ENCODE measurements around the gene BAMBI. TPM values are rescaled to one million over a fixed set of nuclear protein-coding genes. Genes with fewer than 3 reads are reported as not detected.
"Not testable (repeated sequence)": the region's sequence is repeated elsewhere in the genome, so short reads cannot be mapped to it uniquely, and the experiment has no call there.

BAMBI gene
- total and polyA plus RNA-seq, 10 of the 15 experiments (the other 5 are each of a cell fraction or from before 2014, with no cell fraction given): 0.03 to 0.18 (median 0.09) TPM; not detected in 6

- TF ChIP-seq ZBTB4 (CRISPR knock-in tag; IDR thresholded peaks at IDR 0.05): no peak
- TF ChIP-seq RAD51 (IDR thresholded peaks at IDR 0.05): no peak
- TF ChIP-seq HDAC6 (IDR thresholded peaks at IDR 0.05; ENCODE audit: unreplicated experiment): no peak
- no peak for TF ChIP-seq SIX5 (IDR thresholded peaks at IDR 0.05; ENCODE audit: low read depth, low read length, severe bottlenecking)
Observed at GRCh38 chr10:28652703-28653102, 24.6 kb upstream of the BAMBI start (continued).

DNA sequence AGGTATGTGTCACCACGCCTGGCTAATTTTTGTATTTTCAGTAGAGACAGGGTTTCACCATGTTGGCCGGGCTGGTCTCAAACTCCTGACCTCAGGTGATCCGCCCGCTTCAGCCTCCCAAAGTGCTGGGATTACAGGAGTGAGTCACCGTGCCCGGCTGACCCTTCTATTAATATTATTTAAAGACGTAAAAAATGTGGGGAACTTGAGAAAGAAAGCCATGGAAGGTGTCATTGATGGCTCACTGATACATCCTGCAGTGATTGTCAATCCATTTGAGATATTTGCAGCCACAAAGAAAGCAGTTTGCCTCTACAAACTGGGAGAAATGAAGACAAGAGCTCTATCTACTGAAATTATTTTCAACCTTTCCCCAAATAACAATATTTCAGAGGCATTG is 18.5 kb upstream of the BAMBI start:
- RAD21 ChIA-PET (ENCODE audit: unreplicated experiment); H3K36me3 ChIP-seq (ENCODE audit: control insufficient read depth in 2 of 2, insufficient read depth in 2 of 2, low read length in 1 of 2); FAIRE-seq; BruUV-seq (replicated peaks); DNase-seq (ENCODE audit: low read depth, low spot score); H3K9ac ChIP-seq (ENCODE audit: control insufficient read depth, insufficient read depth, low read length); ATAC-seq; H3K79me2 ChIP-seq (ENCODE audit: control insufficient read depth, insufficient read depth, low read length); H3K27ac ChIP-seq (ENCODE audit: control insufficient read depth, insufficient read depth); intact Hi-C loops (cut with micrococcal nuclease; ENCODE audit: unreplicated experiment); H4K20me1 ChIP-seq (ENCODE audit: control insufficient read depth, insufficient read depth); H3K27me3 ChIP-seq (replicated peaks in 1 of 2; ENCODE audit: control insufficient read depth in 2 of 2, insufficient read depth in 2 of 2, low read length in 1 of 2); H3K4me2 ChIP-seq (ENCODE audit: control insufficient read depth, insufficient read depth); H2AFZ ChIP-seq (ENCODE audit: control insufficient read depth, low read depth, low read length); CTCF ChIA-PET; in situ Hi-C loops (cut with MboI); H3K9me3 ChIP-seq (replicated peaks; ENCODE audit: control insufficient read depth, insufficient read depth, low read length); H3K4me1 ChIP-seq (ENCODE audit: control insufficient read depth, insufficient read depth, low read length); H3K4me3 ChIP-seq: not testable (repeated sequence)
- 28% methylated on average over 7 of the region's 7 CpGs for WGBS (ENCODE audit: insufficient coverage, insufficient replicate concordance, low lambda C conversion rate, missing lambda C conversion rate)
- POLR2A ChIA-PET: interaction anchor here (0.7 kb wide), 1 partner anchor 392 kb away, joined by 3 read pairs; no protein-coding TSS in a partner anchor
- SMC1A ChIA-PET (ENCODE audit: uncharacterized antibody, unreplicated experiment): interaction anchor here (0.6 kb wide), 1 partner anchor 407 kb away, joined by 3 read pairs; no protein-coding TSS in a partner anchor

Data from GM12878 (cell line).